Keratinocyte (primary cell): ENCODE measurements around the gene GALNT13. TPM values are rescaled to one million over a fixed set of nuclear protein-coding genes. Genes with fewer than 3 reads are reported as not detected.

ENCODE experiments used
- DNase-seq: peaks from one replicate; pipeline ENCODE4 v3.0.0-alpha.2; 2011; ENCODE audit warnings: low read depth, missing footprints, low spot score
- FAIRE-seq: peaks from 2 replicates; lab custom pipeline; 2011; peaks lifted over from hg19 to GRCh38; lab: Jason Lieb, UNC
- H2AFZ ChIP-seq: 2 replicates; pipeline ENCODE4 v1.6.0; 2012; ENCODE audit warnings: low read length, control low read depth, inconsistent platforms; ENCODE audit not compliant: control insufficient read depth
- H3K27ac ChIP-seq: 2 replicates; pipeline ENCODE4 v1.5.1; 2011; ENCODE audit warnings: low read length; ENCODE audit not compliant: control insufficient read depth, insufficient read depth
- H3K27me3 ChIP-seq: 3 replicates; pipeline ENCODE4 v1.6.0; 2011; ENCODE audit warnings: low read length; ENCODE audit not compliant: control insufficient read depth, insufficient read depth; ENCODE audit errors: extremely low read depth
- H3K36me3 ChIP-seq, 2 experiments: 2 replicates in 1 of 2; 3 replicates in 1 of 2; pipeline ENCODE4 v1.5.1; 2011; ENCODE audit warnings: low read length in 2 of 2, mild to moderate bottlenecking in 1 of 2; ENCODE audit not compliant: control insufficient read depth in 2 of 2, insufficient read depth in 2 of 2; ENCODE audit errors: extremely low read depth in 1 of 2
- H3K4me1 ChIP-seq: 3 replicates; pipeline ENCODE4 v1.5.1; 2011; ENCODE audit warnings: low read length; ENCODE audit not compliant: control insufficient read depth, insufficient read depth; ENCODE audit errors: extremely low read depth
- H3K4me2 ChIP-seq: 3 replicates; pipeline ENCODE4 v1.6.0; 2011; ENCODE audit warnings: low read depth, low read length; ENCODE audit not compliant: control insufficient read depth, insufficient read depth; ENCODE audit errors: extremely low read depth
- H3K4me3 ChIP-seq, 3 experiments: fragments of 200-600 bp in 1 of 3; sonication (generic) in 1 of 3; 2 replicates in 2 of 3; 3 replicates in 1 of 3; pipeline ENCODE4 v1.5.1; 2011 to 2016; ENCODE audit warnings: low read length in 3 of 3, mild to moderate bottlenecking in 3 of 3, control low read depth in 2 of 3, inconsistent platforms in 1 of 3, low read depth in 1 of 3, mixed read lengths in 1 of 3, mixed run types in 1 of 3, moderate library complexity in 1 of 3; ENCODE audit not compliant: control insufficient read depth in 2 of 3, insufficient read depth in 2 of 3; ENCODE audit errors: extremely low read depth in 1 of 3
- H3K79me2 ChIP-seq: 2 replicates; pipeline ENCODE4 v1.6.0; 2012; ENCODE audit warnings: low read length; ENCODE audit not compliant: control insufficient read depth, insufficient read depth
- H3K9ac ChIP-seq: 3 replicates; pipeline ENCODE4 v1.6.0; 2011; ENCODE audit warnings: low read length; ENCODE audit not compliant: control insufficient read depth, insufficient read depth; ENCODE audit errors: extremely low read depth
- H3K9me1 ChIP-seq: 3 replicates; pipeline ENCODE4 v1.6.0; 2011; ENCODE audit warnings: low read length; ENCODE audit not compliant: control insufficient read depth, insufficient read depth; ENCODE audit errors: extremely low read depth
- H3K9me3 ChIP-seq: 2 replicates; pipeline ENCODE4 v1.5.1; 2012; ENCODE audit warnings: low read depth, low read length; ENCODE audit not compliant: control insufficient read depth
- H4K20me1 ChIP-seq: 3 replicates; pipeline ENCODE4 v1.6.0; 2011; ENCODE audit warnings: low read length; ENCODE audit not compliant: control insufficient read depth, insufficient read depth; ENCODE audit errors: extremely low read depth
- CTCF ChIP-seq, 3 experiments: IDR thresholded peaks in 1 of 3; conservative IDR thresholded peaks in 1 of 3; optimal IDR thresholded peaks in 1 of 3; 2 replicates in 2 of 3; 3 replicates in 1 of 3; pipeline versions ENCODE3 to v1.5.1; 2011; ENCODE audit warnings: low read length in 3 of 3, mild to moderate bottlenecking in 3 of 3, moderate library complexity in 2 of 3, control low read depth in 1 of 3, inconsistent platforms in 1 of 3; ENCODE audit not compliant: insufficient read depth in 2 of 3; ENCODE audit errors: extremely low read depth in 1 of 3
- EZH2 ChIP-seq: IDR thresholded peaks from one replicate; pipeline ENCODE4 v1.6.1; 2012; ENCODE audit warnings: inconsistent platforms, mild to moderate bottlenecking, low read length, moderate library complexity
- dilution Hi-C: fragments of 300-500 bp; cut with MboI; formaldehyde crosslinking; loops from one replicate; pipeline ENCODE4 v1.7.0; 2020; ENCODE audit warnings: low sequenced_read_pairs; ENCODE audit not compliant: extremely low pct_ligation_motif_present
- polyA plus RNA-seq, 5 experiments: library from polyadenylated mRNA; depleted of rRNA in 3 of 5; stranded (reverse) in 3 of 5; stranded (forward) in 1 of 5; unstranded in 1 of 5; fragments of >200 nt; gene quantifications; 1 replicate in 1 of 5; 2 replicates in 3 of 5; 3 replicates in 1 of 5; pipeline versions ENCODE4 v1.2.1 to v1.2.3, GENCODE V29; 2011 to 2012; ENCODE audit warnings: missing spikeins in 2 of 5, low read depth in 1 of 5, low replicate concordance in 1 of 5

The GALNT13 gene
- polyA plus RNA-seq, 1 donor (not counting 4 experiments of a cell fraction or from before 2014, with no cell fraction given), result not detected

- Histone ChIP-seq H3K9me1 (no peaks in the 10 kb centered on the region), H3K9me3 (no peaks in the 10 kb centered on the region), H4K20me1 (no peaks in the 10 kb centered on the region), H3K79me2 (no peaks in the 10 kb centered on the region), H3K4me3 (no peak overlapping the region), H3K36me3 (no peaks in the 10 kb centered on the region), H3K9ac (no peak overlapping the region), H3K27ac (no peak overlapping the region), H3K27me3 (no peaks in the 10 kb centered on the region), H2AFZ (no peak overlapping the region), H3K4me1 (no peaks in the 10 kb centered on the region), H3K4me2 (no peak overlapping the region)
- DNase-seq (no peak), FAIRE-seq (no peak)
- no peak for TF ChIP-seq CTCF (optimal IDR thresholded peaks at IDR 0.05 in 1 of 3, IDR thresholded peaks at IDR 0.05 in 1 of 3, conservative IDR thresholded peaks at IDR 0.05 in 1 of 3; ENCODE audit: extremely low read depth in 1 of 3, insufficient read depth in 2 of 3, low read length in 3 of 3)
- TF ChIP-seq EZH2, result no peak
- dilution Hi-C loops, result no loop called here
Observed at GRCh38 chr2:154497019-154497418, 625.3 kb downstream of the GALNT13 start.
